GM23248 (cell line): ENCODE results near the gene PCBP3.

Source experiments
- EZH2 ChIP-seq: fragments of 200-600 bp; sonication (generic); IDR thresholded peaks from 2 replicates; pipeline ENCODE4 v1.6.1; 2018; ENCODE audit warnings: antibody characterized with exemption, mild to moderate bottlenecking; ENCODE audit not compliant: insufficient read depth, poor library complexity, severe bottlenecking
- EZH2phosphoT487 ChIP-seq: fragments of 200-600 bp; sonication (generic); IDR thresholded peaks from 2 replicates; pipeline ENCODE4 v1.6.1; 2018; ENCODE audit warnings: antibody characterized with exemption, moderate library complexity, mild to moderate bottlenecking, low read depth; ENCODE audit not compliant: insufficient read depth

DNA sequence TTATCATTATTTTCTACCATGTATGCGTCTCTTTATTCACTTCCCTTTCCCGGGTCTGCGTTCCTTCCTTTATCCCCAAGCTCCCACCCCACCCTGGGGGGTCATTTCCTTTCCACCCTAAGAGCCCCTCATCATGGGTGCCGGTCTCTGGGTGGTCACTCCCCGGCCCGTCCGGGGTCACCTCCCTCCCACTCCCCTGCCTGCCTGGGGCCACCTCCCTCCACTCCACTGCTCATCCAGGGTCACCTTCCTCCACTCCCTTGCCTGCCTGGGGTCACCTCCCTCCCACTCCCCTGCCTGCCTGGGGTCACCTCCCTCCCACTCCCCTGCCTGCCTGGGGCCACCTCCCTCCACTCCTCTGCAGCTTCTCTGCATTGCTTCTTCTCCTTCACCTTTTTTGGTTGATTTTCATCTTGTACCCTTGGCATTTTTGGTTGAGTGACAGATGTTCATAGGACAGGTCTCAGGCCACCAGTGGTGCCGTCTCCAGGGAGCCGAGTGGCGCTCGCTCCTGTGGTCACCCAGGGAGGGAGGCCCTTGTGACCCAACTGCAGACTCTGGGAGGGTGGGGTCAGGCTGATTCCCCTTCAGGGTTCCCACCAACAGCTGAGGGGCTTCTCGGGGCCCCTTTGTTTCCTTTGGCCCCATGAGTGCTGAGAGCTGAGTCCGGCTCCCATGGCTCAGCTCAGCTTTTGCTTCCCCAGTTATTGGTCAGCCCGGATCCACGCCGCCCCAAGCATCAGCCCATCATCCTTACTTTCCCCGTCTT lies 48.6 kb upstream of the PCBP3 start:
- TF ChIP-seq EZH2 (no peak), EZH2phosphoT487 (no peak)
